Ecto neural progenitor cell (in vitro differentiated cells): ENCODE results near the gene PDE4D.
"Not testable (repeated sequence)": the region's sequence is repeated elsewhere in the genome, so short reads cannot be mapped to it uniquely, and the experiment has no call there.

Experiments
- DNase-seq: peaks from one replicate; pipeline ENCODE4 v3.0.0-alpha.2; 2018; ENCODE audit warnings: low spot score

The PDE4D gene

DNA sequence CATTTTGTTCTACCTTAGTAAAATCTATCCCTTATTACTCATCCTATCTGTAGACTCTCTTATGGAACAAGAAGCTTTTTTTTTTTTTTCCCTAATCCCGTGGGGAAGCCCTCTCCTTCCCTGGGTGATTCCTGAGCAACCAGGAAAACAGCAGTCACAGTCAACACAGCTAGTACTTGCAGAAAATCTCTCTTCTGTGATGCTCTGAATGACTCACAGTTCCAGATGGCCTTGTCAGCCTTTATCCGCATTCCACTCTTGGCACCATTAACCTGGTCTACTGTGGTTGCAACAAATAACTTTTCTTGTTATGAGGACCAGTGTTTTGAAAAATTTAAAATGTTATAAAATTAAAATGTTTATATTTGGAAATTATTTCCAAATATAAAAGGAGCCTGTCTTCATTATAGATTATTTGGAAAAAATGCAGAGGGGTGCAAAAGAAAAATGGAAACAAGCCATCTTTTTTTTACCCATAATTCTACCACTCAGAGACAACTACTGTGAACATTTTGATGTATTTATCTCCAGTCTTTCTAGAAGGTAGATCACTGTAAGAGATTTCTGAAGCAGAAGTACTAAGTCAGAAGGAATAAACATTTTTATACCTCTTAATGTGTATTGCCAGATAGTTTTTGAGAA is 824.0 kb downstream of the PDE4D start:
- no peak for DNase-seq

DNA sequence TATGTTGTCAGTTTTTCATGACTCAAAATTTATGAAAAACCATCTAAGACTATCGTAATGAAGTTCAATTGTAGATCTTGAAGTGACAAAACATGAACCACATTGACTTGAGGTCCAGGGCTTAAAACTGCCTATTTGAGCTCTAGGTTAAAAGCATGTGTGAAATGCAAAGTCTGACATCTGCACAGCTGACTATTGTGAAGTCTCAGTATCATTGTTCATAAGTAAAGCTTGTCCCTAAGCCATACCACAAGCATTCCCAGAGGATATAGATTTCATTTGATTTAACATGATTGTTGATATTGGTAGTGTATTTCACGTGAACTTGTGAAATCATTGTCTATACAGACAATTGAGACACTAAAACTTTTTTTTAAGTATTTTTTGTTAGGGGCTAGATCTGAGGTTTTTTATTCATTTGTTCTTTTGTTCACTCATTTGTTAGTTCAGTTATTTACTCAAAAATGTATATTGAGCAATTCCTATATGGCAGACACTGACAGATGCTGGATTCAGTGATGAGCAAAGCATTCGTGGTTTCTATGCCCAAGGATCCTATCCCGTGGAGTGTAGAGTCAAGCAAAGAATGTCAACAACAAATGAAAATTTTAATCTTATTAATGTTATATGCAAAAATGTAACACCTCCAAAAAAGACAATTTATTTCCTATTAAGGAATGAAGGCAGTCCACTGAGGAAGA is 825.4 kb downstream of the PDE4D start:
- no peak for DNase-seq

- DNase-seq, result no peak
These were observed 827.0 kb downstream of the PDE4D start for GRCh38 chr5:59066367-59067163.

- DNase-seq, result no peak
These were observed 828.0 kb downstream of the PDE4D start for GRCh38 chr5:59065554-59065953.

GRCh38 chr5:59064293-59064692 is 829.2 kb downstream of the PDE4D start:
- DNase-seq, result no peak

- no peak for DNase-seq
These were observed 830.4 kb downstream of the PDE4D start for GRCh38 chr5:59062986-59063683.

DNA sequence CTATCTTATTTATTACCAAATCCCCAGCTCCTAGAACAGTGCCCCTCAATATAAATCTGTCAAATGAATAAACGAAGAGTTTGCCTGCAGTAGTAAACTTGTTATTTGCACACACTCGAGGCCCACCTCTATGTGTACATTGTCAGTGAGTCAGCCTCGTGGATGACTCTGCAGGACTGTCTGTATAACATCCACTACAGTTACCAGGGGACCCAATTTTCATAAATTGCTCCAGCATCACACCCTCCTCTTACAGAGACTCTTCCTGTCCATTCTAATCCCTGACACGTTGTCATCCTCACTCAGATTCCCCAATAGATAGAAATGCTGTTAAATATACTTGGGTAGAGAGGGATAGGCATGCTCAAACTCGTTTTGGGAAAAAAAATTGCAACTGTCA is 832.1 kb downstream of the PDE4D start:
- no peak for DNase-seq

- no peak for DNase-seq
These were observed 834.4 kb downstream of the PDE4D start for GRCh38 chr5:59058969-59059687.

DNA sequence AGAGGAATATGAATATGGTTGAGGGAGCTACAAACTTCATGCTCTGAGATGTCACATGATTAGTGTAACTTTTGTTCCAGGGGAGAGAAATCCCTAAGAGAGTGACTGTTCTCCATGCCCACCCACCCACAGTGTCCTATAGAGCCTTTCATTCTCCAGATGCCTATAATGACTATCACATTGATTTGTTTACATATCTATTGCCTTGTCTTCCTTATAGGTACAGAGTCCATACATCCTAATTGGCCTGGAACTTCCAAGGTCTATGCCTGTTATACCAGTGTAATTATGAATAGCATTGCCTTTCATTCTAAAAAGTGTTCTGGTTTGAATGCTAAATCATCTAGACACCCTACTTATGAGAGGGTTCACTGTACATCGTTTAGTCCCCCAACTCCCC is 835.3 kb downstream of the PDE4D start:
- DNase-seq, result no peak

DNA sequence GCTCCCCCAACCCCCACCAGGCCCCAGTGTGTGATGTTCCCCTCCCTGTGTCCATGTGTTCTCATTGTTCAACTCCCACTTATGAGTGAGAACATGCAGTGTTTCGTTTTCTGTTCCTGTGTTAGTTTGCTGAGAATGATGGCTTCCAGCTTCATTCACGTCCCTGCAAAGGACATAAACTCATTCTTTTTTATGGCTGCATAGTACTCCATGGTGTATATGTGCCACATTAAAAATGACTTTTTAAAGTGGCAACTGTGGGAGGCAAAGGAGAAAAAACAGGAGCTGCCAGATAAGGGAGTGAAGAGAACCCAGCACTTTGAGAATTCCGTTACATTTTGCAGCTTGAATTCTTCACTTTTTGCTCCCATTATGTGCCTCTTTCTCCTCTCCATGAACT is 836.9 kb downstream of the PDE4D start:
- DNase-seq, result not testable (repeated sequence)

- no peak for DNase-seq
These were observed 837.6 kb downstream of the PDE4D start for GRCh38 chr5:59055745-59056448.

GRCh38 chr5:59054963-59055528 is 838.5 kb downstream of the PDE4D start:
- no peak for DNase-seq

DNA sequence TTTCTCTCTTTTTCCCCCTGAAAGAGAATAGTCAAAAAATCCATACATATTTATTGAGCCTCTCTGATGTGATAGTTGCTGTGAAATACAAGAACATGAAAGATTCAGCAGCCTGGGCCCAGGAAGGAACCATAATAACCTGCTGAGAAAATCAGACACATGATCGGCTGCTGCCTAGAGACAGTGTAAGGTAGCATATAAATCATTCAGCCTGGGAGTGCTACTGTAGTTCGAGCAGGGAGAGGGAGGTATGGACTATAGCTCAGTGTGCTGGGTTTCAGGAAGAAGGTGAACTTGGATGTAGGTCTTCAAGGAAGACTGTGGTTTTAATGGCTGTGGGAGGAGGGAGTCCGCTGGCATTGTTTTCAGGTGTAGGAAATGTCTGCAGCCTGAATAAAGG is 841.6 kb downstream of the PDE4D start:
- no peak for DNase-seq

GRCh38 chr5:59049095-59049494 is 844.4 kb downstream of the PDE4D start:
- no peak for DNase-seq

DNA sequence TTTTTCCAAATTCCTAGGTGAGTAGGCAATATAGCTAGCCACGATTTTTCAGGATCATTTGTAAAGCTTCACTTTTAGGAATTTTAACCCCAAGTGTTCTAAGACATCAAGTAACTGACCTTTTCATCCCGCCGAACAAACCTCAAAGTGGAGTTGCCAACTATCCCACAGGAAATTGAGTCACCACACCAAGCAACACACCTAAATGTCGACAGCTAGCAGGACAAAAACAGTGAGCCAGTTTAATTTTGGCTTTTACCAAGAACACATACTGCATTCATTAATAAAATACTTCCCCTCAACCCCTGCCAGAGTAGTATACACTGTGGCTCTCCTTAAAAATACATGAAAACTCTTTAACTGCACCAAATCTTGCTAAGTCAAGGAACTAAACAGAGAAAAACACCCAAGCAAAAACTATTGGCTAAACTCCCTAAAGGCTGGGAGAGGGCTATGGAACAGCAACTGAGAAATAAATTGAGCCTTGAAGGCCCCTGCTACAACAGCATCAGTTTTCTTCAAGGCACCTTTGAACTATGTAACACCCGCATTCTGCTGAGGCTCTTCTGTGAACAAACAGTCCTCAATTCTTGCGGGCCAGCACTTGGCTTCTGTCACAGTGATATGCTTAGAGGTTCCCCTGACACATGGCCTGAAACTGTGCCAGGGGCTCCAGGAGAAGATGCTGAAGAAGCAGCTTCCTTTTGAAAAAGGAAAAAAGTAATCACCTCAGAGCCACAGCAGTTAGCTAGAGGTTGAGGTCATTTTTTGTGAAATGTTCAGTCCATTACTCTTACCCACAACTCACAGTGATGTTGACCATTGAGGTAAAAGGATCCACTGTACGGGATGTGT is 851.1 kb downstream of the PDE4D start:
- no peak for DNase-seq

DNA sequence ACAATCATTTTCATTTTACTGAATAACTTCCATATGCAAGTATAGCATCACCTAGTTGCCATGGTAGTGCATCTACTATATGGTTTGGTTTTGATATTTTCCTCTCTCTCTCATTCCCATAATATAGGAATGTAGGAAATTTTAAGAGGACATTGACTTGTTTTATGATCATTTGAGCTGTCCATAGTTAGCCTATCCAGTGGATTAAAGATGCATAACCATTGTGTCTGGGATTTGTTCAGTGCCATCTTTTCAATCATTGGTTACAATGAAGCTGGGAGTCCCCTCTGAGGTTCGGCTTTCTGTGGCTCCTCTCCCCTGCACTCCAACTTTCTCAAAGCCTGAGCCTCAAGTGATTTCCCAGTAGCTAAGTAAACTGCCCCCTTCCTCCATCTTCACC is 852.2 kb downstream of the PDE4D start:
- no peak for DNase-seq

- no peak for DNase-seq
These were observed 852.7 kb downstream of the PDE4D start for GRCh38 chr5:59040804-59041201.

- DNase-seq, result no peak
These were observed 853.3 kb downstream of the PDE4D start for GRCh38 chr5:59040024-59040803.
